Panc1 (cell line): Measurements from ENCODE around the gene PADI6. TPM values are rescaled to one million over a fixed set of nuclear protein-coding genes. Genes with fewer than 3 reads are reported as not detected.

Source experiments
- ATAC-seq: fragments of 200-7000 bp; cut with Tn5 transposase; 2 replicates; pipeline ENCODE4 v1.9.1; 2020; ENCODE audit warnings: mild to moderate bottlenecking, moderate library complexity
- BruUV-seq: library from RNA; stranded (reverse); fragments of 400-500 nt; replicated peaks from 2 replicates; lab custom pipeline; 2021; lab: Mats Ljungman, UMichigan
- CTCF ChIA-PET: fragments of 300-600 bp; sonication (Branson Sonifier 250); formaldehyde crosslinking; loops from one replicate; lab custom pipeline; 2022; ENCODE audit warnings: antibody characterized with exemption; lab: Charles Lee
- POLR2A ChIA-PET: fragments of 300-600 bp; sonication (Branson Sonifier 250); formaldehyde crosslinking; loops from one replicate; lab custom pipeline; 2022; ENCODE audit warnings: antibody characterized with exemption; lab: Charles Lee
- DNase-seq: peaks from one replicate; pipeline ENCODE4 v3.0.0-alpha.2; 2010; ENCODE audit warnings: low read depth, low spot score
- H3K27ac ChIP-seq: 2 replicates; pipeline ENCODE4 v1.5.1; 2011; ENCODE audit warnings: mild to moderate bottlenecking, low read length, inconsistent platforms
- H3K27me3 ChIP-seq: fragments of 200-500 bp; sonication (Bioruptor generic); 2 replicates; pipeline ENCODE4 v1.6.0; 2014; ENCODE audit warnings: low read length, inconsistent platforms; ENCODE audit not compliant: control insufficient read depth, insufficient read depth
- H3K36me3 ChIP-seq: fragments of 200-500 bp; sonication (Bioruptor generic); 2 replicates; pipeline ENCODE4 v1.5.1; 2014; ENCODE audit warnings: inconsistent platforms, mild to moderate bottlenecking, low read length, moderate library complexity; ENCODE audit not compliant: control insufficient read depth, insufficient read depth
- H3K4me1 ChIP-seq: 2 replicates; pipeline ENCODE4 v1.5.1; 2011; ENCODE audit warnings: inconsistent platforms, mild to moderate bottlenecking, low read length, moderate library complexity; ENCODE audit not compliant: control insufficient read depth, insufficient read depth
- H3K4me3 ChIP-seq, 2 experiments: 2 replicates each; pipeline ENCODE4 v1.5.1; 2011 to 2012; ENCODE audit warnings: low read depth in 2 of 2, low read length in 2 of 2, mild to moderate bottlenecking in 2 of 2, inconsistent platforms in 1 of 2, moderate library complexity in 1 of 2
- H3K9me3 ChIP-seq: fragments of 200-500 bp; sonication (Bioruptor generic); 2 replicates; pipeline ENCODE4 v1.5.1; 2014; ENCODE audit warnings: low read depth, mild to moderate bottlenecking, inconsistent platforms, low read length, moderate library complexity; ENCODE audit not compliant: control insufficient read depth, insufficient read depth
- CTCF ChIP-seq: fragments of 450-650 bp; IDR thresholded peaks from 2 replicates; pipeline ENCODE4 v1.5.1; 2017; ENCODE audit warnings: mild to moderate bottlenecking
- POLR2AphosphoS5 ChIP-seq: IDR thresholded peaks from 2 replicates; pipeline ENCODE4 v1.6.1; 2012; ENCODE audit warnings: mild to moderate bottlenecking, low read depth, low read length, moderate library complexity
- REST ChIP-seq, 2 experiments: IDR thresholded peaks; 2 replicates each; pipeline ENCODE4 v1.6.1; 2011 to 2012; ENCODE audit warnings: low read depth in 2 of 2, control low read depth in 1 of 2, low read length in 1 of 2, mild to moderate bottlenecking in 1 of 2, moderate library complexity in 1 of 2; ENCODE audit not compliant: insufficient read depth in 1 of 2
- SIN3A ChIP-seq: IDR thresholded peaks from 2 replicates; pipeline ENCODE4 v1.6.1; 2012; ENCODE audit warnings: low read depth, mild to moderate bottlenecking, low read length, moderate library complexity, borderline replicate concordance; ENCODE audit not compliant: insufficient read depth
- TCF7L2 ChIP-seq: IDR thresholded peaks from 2 replicates; pipeline ENCODE4 v1.6.1; 2011; ENCODE audit warnings: mild to moderate bottlenecking, low read depth, low read length, inconsistent platforms
- in situ Hi-C: cut with HindIII; loops from 2 replicates; pipeline ENCODE4 v1.10.0; 2016; ENCODE audit warnings: low sequenced_read_pairs, low pct_unique_long_range_greater_than_20kb
- intact Hi-C: fragments of 100-400 bp; cut with micrococcal nuclease; formaldehyde crosslinking; loops from one replicate; pipeline ENCODE4 v1.10.0; 2022; ENCODE audit not compliant: unreplicated experiment
- total RNA-seq: library from RNA; stranded (reverse); gene quantifications from one replicate; pipeline ENCODE4 v1.2.1, GENCODE V29; 2021; ENCODE audit not compliant: unreplicated experiment

PADI6 gene
- total RNA-seq, 1 experiment from 2014 or later: not detected

- in situ Hi-C loops: no loop called here
Measured at GRCh38 chr1:17381161-17381560, 9.2 kb downstream of the PADI6 start.

GRCh38 chr1:17392199-17392740, 20.3 kb downstream of the PADI6 start:
- no peaks in the 10 kb centered on the region for H3K36me3 ChIP-seq
- H3K9me3 ChIP-seq: no peaks in the 10 kb centered on the region
- no peak overlapping the region for H3K4me3 ChIP-seq
- no peak for DNase-seq
- in situ Hi-C loops (no loop called here), intact Hi-C loops (no loop called here)
- no TSS peak for BruUV-seq
- H3K4me1 ChIP-seq: no peaks in the 10 kb centered on the region
- no peak for ATAC-seq
- H3K27ac ChIP-seq: no peak overlapping the region
- no peaks in the 10 kb centered on the region for H3K27me3 ChIP-seq
- TF ChIP-seq POLR2AphosphoS5: no peak
- TF ChIP-seq REST (IDR thresholded peaks at IDR 0.05; ENCODE audit: insufficient read depth in 1 of 2, low read depth in 2 of 2, low read length in 1 of 2): no peak
- TF ChIP-seq SIN3A: no peak
- POLR2A ChIA-PET: no interaction called here
- CTCF ChIA-PET: no interaction called here

More at GRCh38 chr1:17381161-17381560, 9.2 kb downstream of the PADI6 start:
- Histone ChIP-seq H3K27ac (no peak overlapping the region), H3K36me3 (no peaks in the 10 kb centered on the region), H3K9me3 (no peaks in the 10 kb centered on the region), H3K27me3 (no peaks in the 10 kb centered on the region), H3K4me1 (no peaks in the 10 kb centered on the region), H3K4me3 (no peak overlapping the region)
- TF ChIP-seq TCF7L2 (no peak), SIN3A (no peak), REST (IDR thresholded peaks at IDR 0.05; ENCODE audit: insufficient read depth in 1 of 2, low read depth in 2 of 2, low read length in 1 of 2) (no peak), CTCF (no peak), POLR2AphosphoS5 (no peak)
- ChIA-PET CTCF (no interaction called here), POLR2A (no interaction called here)
- no peak for ATAC-seq
- no TSS peak for BruUV-seq
- DNase-seq: no peak
- intact Hi-C loops: no loop called here
